Measurements from ENCODE around the gene SYNE1. TPM values are rescaled to one million over a fixed set of nuclear protein-coding genes. Genes with fewer than 3 reads are reported as not detected.

SYNE1 gene
- total and polyA plus RNA-seq, 8 donors: 24.4 to 56.2 (median 49.2) TPM

DNA sequence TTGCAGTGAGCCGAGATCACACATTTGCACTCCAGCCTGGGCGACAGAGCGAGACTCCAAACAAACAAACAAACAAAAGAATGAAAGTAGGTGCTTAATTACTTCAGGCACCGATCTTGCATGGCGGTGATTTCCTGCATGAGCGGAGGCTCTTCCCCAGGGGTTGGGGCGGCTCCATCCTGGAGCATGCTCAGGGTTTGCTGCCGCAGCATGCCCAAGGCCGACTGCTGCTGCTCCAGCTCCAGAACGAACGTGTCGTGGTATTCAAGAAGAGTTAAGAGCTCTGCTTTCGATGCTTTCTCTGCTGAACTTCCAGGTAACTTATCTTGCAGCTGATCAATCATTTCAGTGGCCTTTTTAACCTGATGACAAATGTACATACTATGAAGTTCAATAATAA, 313.8 kb downstream of the SYNE1 start:
- H3K9me3 ChIP-seq: no peaks in the 10 kb centered on the region
- 88 to 91% methylated on average over 13 of the region's 13 CpGs for WGBS, 2 donors
- peaks cover 0 to 81% (median 17%) of the 10 kb centered on the region in 3 donors for H3K36me3 ChIP-seq
- ATAC-seq: no peak
- TF ChIP-seq, protein P1, sequence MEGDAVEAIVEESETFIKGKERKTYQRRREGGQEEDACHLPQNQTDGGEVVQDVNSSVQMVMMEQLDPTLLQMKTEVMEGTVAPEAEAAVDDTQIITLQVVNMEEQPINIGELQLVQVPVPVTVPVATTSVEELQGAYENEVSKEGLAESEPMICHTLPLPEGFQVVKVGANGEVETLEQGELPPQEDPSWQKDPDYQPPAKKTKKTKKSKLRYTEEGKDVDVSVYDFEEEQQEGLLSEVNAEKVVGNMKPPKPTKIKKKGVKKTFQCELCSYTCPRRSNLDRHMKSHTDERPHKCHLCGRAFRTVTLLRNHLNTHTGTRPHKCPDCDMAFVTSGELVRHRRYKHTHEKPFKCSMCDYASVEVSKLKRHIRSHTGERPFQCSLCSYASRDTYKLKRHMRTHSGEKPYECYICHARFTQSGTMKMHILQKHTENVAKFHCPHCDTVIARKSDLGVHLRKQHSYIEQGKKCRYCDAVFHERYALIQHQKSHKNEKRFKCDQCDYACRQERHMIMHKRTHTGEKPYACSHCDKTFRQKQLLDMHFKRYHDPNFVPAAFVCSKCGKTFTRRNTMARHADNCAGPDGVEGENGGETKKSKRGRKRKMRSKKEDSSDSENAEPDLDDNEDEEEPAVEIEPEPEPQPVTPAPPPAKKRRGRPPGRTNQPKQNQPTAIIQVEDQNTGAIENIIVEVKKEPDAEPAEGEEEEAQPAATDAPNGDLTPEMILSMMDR (IDR thresholded peaks at IDR 0.05): no peak
- intact Hi-C loops (cut with DNase I): no loop called here
- H3K27me3 ChIP-seq: no peaks in the 10 kb centered on the region
- no peak overlapping the region for H3K27ac ChIP-seq
- no peak for FAIRE-seq
- no peaks in the 10 kb centered on the region for H3K4me1 ChIP-seq
- DNase-seq: no peak
- H3K4me3 ChIP-seq: no peak overlapping the region

GRCh38 chr6:152318278-152318677, 318.9 kb downstream of the SYNE1 start:
- TF ChIP-seq, protein P1 (IDR thresholded peaks at IDR 0.05): no peak
- no peak for DNase-seq
- no peak for ATAC-seq
- intact Hi-C loops (cut with DNase I): no loop called here
- Histone ChIP-seq H3K36me3 (peaks cover 0 to 74% (median 29%) of the 10 kb centered on the region in 3 donors), H3K9me3 (no peaks in the 10 kb centered on the region), H3K27ac (no peak overlapping the region), H3K4me1 (no peaks in the 10 kb centered on the region), H3K27me3 (no peaks in the 10 kb centered on the region), H3K4me3 (no peak overlapping the region)
- 90 to 93% methylated on average over 4 of the region's 4 CpGs for WGBS, 2 donors
- no peak for FAIRE-seq

GRCh38 chr6:152316024-152316423, 321.1 kb downstream of the SYNE1 start:
- 80 to 86% methylated on average over 7 of the region's 7 CpGs for WGBS, 2 donors
- no peak for FAIRE-seq
- Histone ChIP-seq H3K27ac (peak overlapping the region in 1 of 4 donors; percentile 10), H3K36me3 (peaks cover 0 to 51% (median 19%) of the 10 kb centered on the region in 3 donors), H3K9me3 (no peaks in the 10 kb centered on the region), H3K27me3 (no peaks in the 10 kb centered on the region), H3K4me1 (no peaks in the 10 kb centered on the region), H3K4me3 (no peak overlapping the region)
- DNase-seq: no peak
- ATAC-seq: peak in 2 of 4 donors; percentile 79 to 80
- intact Hi-C loops (cut with DNase I): no loop called here
- TF ChIP-seq, protein P1 (IDR thresholded peaks at IDR 0.05): no peak

- intact Hi-C loops (cut with DNase I): no loop called here
- FAIRE-seq: no peak
- H3K4me3 ChIP-seq: no peak overlapping the region
- no peak overlapping the region for H3K27ac ChIP-seq
- ATAC-seq: no peak
- no peaks in the 10 kb centered on the region for H3K4me1 ChIP-seq
- H3K27me3 ChIP-seq: no peaks in the 10 kb centered on the region
- no peak for DNase-seq
- 95 to 96% methylated on average over 5 of the region's 5 CpGs for WGBS, 2 donors
- TF ChIP-seq, protein P1 (IDR thresholded peaks at IDR 0.05): no peak
- peaks cover 0 to 51% (median 22%) of the 10 kb centered on the region in 3 donors for H3K36me3 ChIP-seq
- no peaks in the 10 kb centered on the region for H3K9me3 ChIP-seq
Measured at GRCh38 chr6:152314483-152314832, 322.7 kb downstream of the SYNE1 start.

DNA sequence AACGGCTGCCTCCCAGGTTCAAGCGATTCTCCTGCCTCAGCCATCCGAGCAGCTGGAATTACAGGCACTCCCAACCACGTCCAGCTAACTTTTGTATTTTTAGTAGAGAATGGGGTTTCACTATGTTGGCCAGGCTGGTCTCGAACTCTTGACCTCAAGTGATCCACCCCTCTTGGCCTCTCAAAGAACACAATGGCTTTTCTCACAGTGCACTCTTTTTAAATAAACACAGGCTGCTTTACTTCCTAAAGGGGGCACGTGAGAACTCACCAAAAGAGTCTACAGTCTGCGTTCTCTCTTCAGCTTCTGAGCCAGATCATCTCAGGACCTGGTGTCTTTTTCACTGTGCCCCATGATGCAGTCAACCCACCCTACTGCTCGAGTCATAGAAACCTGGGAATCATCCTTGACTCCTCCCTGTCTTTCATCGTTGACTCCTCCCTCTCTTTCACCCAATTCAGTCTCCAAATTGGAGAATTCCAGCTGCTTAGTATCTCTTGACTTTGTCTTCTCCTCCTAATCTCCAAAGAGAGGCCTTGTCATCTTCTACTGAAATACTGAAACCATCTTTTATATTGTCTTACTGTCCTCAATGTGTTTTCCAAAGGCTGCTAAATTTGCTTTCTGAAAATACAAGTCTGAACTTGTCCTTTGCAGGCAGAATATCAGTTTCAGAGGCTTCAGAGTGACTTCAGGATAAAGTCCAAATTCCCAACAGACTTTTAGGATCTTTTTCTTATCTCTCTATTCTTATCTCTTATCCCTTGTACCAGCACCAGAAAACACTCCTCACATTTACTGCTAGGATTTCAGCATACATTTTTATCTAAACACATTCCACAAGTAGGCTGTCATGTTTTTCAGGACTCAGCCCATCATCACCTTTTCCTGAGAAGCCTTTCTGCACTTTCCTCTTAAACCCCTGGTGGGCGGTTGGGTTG, 323.4 kb downstream of the SYNE1 start:
- Histone ChIP-seq H3K27me3 (no peaks in the 10 kb centered on the region), H3K4me1 (no peaks in the 10 kb centered on the region), H3K4me3 (no peak overlapping the region), H3K9me3 (no peaks in the 10 kb centered on the region), H3K36me3 (peaks cover 2 to 56% (median 28%) of the 10 kb centered on the region in 3 donors), H3K27ac (no peak overlapping the region)
- FAIRE-seq (no peak), ATAC-seq (no peak), DNase-seq (no peak)
- WGBS, 2 donors: 90 to 92% methylated on average over 10 of the region's 10 CpGs
- intact Hi-C loops (cut with DNase I): no loop called here
- TF ChIP-seq, protein P1 (IDR thresholded peaks at IDR 0.05): no peak
